ENCODE results near the gene TRIM10.

TRIM10 gene

DNA sequence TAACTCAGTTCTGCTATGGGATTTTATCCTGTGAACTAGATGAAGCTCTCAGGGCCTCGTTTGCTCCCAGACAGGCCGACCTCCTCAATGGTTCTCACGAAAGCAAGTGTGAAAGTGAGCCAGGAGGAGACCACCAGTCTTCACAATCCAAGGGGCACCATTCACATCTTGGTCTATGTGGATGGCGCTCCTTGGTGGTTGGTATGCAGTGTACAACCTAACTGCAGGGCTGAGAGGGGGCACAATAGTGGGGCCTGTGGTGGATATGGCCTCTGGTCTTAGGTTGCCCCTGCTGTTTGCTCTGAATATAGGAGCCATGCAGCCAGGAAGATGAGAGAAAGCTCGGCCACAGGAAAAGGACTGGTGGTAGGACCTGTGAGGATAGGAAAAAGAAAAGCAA, 27.5 kb upstream of the TRIM10 start:
- no peak overlapping the region for H3K27ac ChIP-seq (replicated peaks)

GRCh38 chr6:30185846-30186484, 25.0 kb upstream of the TRIM10 start:
- TF ChIP-seq SPI1 (IDR thresholded peaks at IDR 0.05; ENCODE audit: borderline replicate concordance, low read depth) (no peak), POLR2AphosphoS5 (IDR thresholded peaks at IDR 0.05; ENCODE audit: low read depth) (no peak), GABPA (IDR thresholded peaks at IDR 0.05; ENCODE audit: low read depth) (no peak), REST (IDR thresholded peaks at IDR 0.05; ENCODE audit: insufficient replicate concordance, low read depth) (no peak)
- TF ChIP-seq, protein P1, sequence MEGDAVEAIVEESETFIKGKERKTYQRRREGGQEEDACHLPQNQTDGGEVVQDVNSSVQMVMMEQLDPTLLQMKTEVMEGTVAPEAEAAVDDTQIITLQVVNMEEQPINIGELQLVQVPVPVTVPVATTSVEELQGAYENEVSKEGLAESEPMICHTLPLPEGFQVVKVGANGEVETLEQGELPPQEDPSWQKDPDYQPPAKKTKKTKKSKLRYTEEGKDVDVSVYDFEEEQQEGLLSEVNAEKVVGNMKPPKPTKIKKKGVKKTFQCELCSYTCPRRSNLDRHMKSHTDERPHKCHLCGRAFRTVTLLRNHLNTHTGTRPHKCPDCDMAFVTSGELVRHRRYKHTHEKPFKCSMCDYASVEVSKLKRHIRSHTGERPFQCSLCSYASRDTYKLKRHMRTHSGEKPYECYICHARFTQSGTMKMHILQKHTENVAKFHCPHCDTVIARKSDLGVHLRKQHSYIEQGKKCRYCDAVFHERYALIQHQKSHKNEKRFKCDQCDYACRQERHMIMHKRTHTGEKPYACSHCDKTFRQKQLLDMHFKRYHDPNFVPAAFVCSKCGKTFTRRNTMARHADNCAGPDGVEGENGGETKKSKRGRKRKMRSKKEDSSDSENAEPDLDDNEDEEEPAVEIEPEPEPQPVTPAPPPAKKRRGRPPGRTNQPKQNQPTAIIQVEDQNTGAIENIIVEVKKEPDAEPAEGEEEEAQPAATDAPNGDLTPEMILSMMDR (IDR thresholded peaks at IDR 0.05; ENCODE audit: insufficient read depth, low read length) = no peak
- no peak overlapping the region for H3K4me3 ChIP-seq (replicated peaks; ENCODE audit: insufficient read depth, low read length)
- DNase-seq (ENCODE audit: low read depth in 1 of 2, low spot score in 1 of 2) = no peak
- H3K27ac ChIP-seq (replicated peaks) = no peak overlapping the region
- no peaks in the 10 kb centered on the region for H3K27me3 ChIP-seq (ENCODE audit: insufficient read depth, poor library complexity, severe bottlenecking)

More for the DNA sequence above, 27.5 kb upstream of the TRIM10 start:
- H3K27me3 ChIP-seq (ENCODE audit: insufficient read depth, poor library complexity, severe bottlenecking) = no peaks in the 10 kb centered on the region
- no peak overlapping the region for H3K4me3 ChIP-seq (replicated peaks; ENCODE audit: insufficient read depth, low read length)
- no peak for DNase-seq (ENCODE audit: low read depth in 1 of 2, low spot score in 1 of 2)
- TF ChIP-seq GABPA (IDR thresholded peaks at IDR 0.05; ENCODE audit: low read depth) (no peak), POLR2AphosphoS5 (IDR thresholded peaks at IDR 0.05; ENCODE audit: low read depth) (no peak), REST (IDR thresholded peaks at IDR 0.05; ENCODE audit: insufficient replicate concordance, low read depth) (no peak), SPI1 (IDR thresholded peaks at IDR 0.05; ENCODE audit: borderline replicate concordance, low read depth) (no peak)
- TF ChIP-seq, protein P1 (IDR thresholded peaks at IDR 0.05; ENCODE audit: insufficient read depth, low read length) = no peak

- no peak for DNase-seq (ENCODE audit: low read depth in 1 of 2, low spot score in 1 of 2)
- TF ChIP-seq SPI1 (IDR thresholded peaks at IDR 0.05; ENCODE audit: borderline replicate concordance, low read depth) = no peak
- TF ChIP-seq REST (IDR thresholded peaks at IDR 0.05; ENCODE audit: insufficient replicate concordance, low read depth) = no peak
- TF ChIP-seq, protein P1 (IDR thresholded peaks at IDR 0.05; ENCODE audit: insufficient read depth, low read length) = no peak
- peak; percentile 25; the same call in 1 of the 2 replicates for TF ChIP-seq POLR2AphosphoS5 (IDR thresholded peaks at IDR 0.05; ENCODE audit: low read depth)
- H3K27me3 ChIP-seq (ENCODE audit: insufficient read depth, poor library complexity, severe bottlenecking) = no peaks in the 10 kb centered on the region
- H3K27ac ChIP-seq (replicated peaks) = no peak overlapping the region
- H3K4me3 ChIP-seq (replicated peaks; ENCODE audit: insufficient read depth, low read length) = no peak overlapping the region
These were observed 23.5 kb upstream of the TRIM10 start for GRCh38 chr6:30184417-30185031.

Data from HL-60 (cell line).